ENCODE data around the gene GTPBP1. TPM values are rescaled to one million over a fixed set of nuclear protein-coding genes. Genes with fewer than 3 reads are reported as not detected.

GTPBP1 gene
- total and polyA plus RNA-seq, 8 donors = 42.3 to 51.0 (median 46.3) TPM

DNA sequence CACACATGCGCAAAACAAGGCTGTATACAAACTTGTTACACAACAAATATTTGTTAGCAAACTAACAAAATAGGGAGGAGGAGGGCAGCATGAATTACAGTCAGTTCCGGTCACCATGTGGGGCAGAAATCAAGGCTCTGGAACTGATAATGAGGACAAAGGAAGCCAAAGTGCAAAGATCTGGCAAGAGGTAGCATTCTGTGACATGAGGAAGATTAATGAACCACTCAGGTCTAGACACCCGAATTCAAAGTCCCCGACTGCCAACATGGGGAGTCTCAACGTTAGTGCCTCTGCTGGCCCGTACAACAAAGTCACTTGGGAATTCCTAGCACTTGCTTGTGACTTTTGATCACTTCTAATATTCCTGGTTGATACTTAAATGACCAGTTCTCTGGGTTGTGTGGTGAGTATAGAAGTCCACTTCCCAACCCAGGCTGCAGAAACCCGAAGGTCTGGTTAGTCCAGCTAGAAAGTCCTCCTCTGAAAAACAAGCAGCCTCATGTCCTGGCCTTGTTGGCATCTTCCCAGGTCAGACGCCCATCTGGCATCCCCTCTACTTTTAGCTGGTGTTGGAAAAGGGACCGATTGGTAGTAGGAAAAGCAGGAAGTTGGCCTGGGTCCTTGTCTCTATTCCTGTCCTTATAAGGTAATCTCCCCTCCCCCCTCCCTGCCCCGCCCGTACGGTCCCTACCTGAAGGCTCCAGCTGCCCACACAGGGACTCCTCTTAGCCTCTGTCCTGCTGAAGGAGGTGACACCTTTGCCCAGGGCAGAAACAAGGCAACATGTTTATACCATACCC, 48.4 kb downstream of the GTPBP1 start:
- H3K9me3 ChIP-seq = no peaks in the 10 kb centered on the region
- H3K4me1 ChIP-seq = peaks cover 16 to 70% of the 10 kb centered on the region in 2 donors
- DNase-seq (peak in 2 of 4 donors; percentile 63 to 65), ATAC-seq (peak; percentile 50)
- peaks cover 0 to 39% of the 10 kb centered on the region in 2 donors for H3K36me3 ChIP-seq
- H3K27ac ChIP-seq = peak overlapping the region; percentile 93 to 95
- TF ChIP-seq, protein P1, sequence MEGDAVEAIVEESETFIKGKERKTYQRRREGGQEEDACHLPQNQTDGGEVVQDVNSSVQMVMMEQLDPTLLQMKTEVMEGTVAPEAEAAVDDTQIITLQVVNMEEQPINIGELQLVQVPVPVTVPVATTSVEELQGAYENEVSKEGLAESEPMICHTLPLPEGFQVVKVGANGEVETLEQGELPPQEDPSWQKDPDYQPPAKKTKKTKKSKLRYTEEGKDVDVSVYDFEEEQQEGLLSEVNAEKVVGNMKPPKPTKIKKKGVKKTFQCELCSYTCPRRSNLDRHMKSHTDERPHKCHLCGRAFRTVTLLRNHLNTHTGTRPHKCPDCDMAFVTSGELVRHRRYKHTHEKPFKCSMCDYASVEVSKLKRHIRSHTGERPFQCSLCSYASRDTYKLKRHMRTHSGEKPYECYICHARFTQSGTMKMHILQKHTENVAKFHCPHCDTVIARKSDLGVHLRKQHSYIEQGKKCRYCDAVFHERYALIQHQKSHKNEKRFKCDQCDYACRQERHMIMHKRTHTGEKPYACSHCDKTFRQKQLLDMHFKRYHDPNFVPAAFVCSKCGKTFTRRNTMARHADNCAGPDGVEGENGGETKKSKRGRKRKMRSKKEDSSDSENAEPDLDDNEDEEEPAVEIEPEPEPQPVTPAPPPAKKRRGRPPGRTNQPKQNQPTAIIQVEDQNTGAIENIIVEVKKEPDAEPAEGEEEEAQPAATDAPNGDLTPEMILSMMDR (IDR thresholded peaks at IDR 0.05) = no peak
- peak overlapping the region; percentile 52 to 54 for H3K4me3 ChIP-seq
- H3K27me3 ChIP-seq = no peaks in the 10 kb centered on the region
- intact Hi-C loops (cut with DNase I) = no loop called here

DNA sequence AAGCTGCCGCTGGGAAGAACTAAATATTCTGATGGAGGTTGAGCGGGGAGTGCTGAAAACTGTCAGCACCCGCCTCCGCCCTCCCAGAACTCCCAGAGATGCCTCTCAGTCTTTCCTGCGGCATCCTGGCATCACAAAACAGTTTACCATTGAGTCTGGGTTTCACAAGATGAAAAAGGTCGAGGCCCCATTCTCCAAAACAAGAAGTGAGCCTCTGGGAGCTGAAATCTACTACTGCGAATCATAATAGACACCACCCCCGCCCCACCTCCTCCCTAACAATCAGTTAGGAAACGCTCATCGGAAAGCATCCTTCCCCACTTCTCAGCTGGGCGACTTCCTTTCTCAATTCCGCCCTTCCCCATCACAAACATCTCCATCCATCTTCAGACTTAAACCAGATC, 49.0 kb downstream of the GTPBP1 start:
- TF ChIP-seq, protein P1 (IDR thresholded peaks at IDR 0.05) = no peak
- H3K4me1 ChIP-seq = peaks cover 16 to 70% of the 10 kb centered on the region in 2 donors
- ATAC-seq = peak; percentile 6
- intact Hi-C loops (cut with DNase I) = no loop called here
- H3K9me3 ChIP-seq = no peaks in the 10 kb centered on the region
- peak overlapping the region; percentile 52 to 54 for H3K4me3 ChIP-seq
- peaks cover 0 to 33% of the 10 kb centered on the region in 2 donors for H3K36me3 ChIP-seq
- peak in 2 of 4 donors; percentile 37 to 62 for DNase-seq
- H3K27ac ChIP-seq = peak overlapping the region; percentile 93 to 95
- no peaks in the 10 kb centered on the region for H3K27me3 ChIP-seq

DNA sequence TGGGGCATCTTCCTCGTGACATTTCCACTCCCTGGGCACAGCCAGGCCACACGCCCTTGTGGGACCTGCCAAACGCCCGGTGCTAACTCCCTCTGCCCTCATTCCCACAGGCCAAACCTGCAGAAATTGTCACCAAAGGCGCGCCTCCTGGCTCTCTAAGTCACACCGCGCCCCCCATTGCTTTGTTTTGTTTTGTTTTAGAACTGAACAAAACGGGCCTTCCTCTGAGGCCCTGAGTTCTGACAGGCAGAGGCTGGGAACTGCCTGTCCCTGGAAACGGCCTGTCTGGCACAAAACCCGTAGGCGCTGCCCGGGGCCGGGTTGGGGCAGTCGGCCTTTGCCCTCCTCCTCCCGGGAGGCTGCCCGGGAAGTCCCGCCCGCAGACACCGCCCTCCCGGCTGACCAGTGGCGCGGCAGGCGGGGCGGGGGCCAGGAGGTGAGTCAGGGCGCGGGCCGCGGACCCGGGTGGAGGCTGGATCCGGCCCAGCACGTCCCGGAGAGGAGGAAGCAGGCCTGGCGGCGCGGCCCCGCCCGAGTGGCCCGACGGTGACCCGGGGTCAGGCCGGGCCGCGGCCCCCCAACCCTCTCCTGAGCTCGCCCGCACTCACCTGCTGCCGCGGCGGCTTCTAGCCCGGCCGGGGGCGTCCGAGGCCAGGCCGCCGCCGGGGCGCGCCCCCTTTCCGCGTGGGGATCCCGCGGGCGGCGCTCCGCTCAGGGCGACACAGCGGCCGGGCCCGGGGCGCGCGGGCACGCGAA, 49.6 kb downstream of the GTPBP1 start:
- Histone ChIP-seq H3K4me1 (peaks cover 16 to 65% of the 10 kb centered on the region in 2 donors), H3K9me3 (no peaks in the 10 kb centered on the region), H3K4me3 (peak overlapping the region; percentile 52 to 54), H3K27me3 (no peaks in the 10 kb centered on the region), H3K36me3 (peaks cover 0 to 27% of the 10 kb centered on the region in 2 donors), H3K27ac (peak overlapping the region; percentile 93 to 95)
- ATAC-seq = peak; percentile 87
- TF ChIP-seq, protein P1 (IDR thresholded peaks at IDR 0.05) = peak in 1 of 2 donors; percentile 12
- intact Hi-C loops (cut with DNase I) = no loop called here
- peak; percentile 39 to 100 (median 71) for DNase-seq

DNA sequence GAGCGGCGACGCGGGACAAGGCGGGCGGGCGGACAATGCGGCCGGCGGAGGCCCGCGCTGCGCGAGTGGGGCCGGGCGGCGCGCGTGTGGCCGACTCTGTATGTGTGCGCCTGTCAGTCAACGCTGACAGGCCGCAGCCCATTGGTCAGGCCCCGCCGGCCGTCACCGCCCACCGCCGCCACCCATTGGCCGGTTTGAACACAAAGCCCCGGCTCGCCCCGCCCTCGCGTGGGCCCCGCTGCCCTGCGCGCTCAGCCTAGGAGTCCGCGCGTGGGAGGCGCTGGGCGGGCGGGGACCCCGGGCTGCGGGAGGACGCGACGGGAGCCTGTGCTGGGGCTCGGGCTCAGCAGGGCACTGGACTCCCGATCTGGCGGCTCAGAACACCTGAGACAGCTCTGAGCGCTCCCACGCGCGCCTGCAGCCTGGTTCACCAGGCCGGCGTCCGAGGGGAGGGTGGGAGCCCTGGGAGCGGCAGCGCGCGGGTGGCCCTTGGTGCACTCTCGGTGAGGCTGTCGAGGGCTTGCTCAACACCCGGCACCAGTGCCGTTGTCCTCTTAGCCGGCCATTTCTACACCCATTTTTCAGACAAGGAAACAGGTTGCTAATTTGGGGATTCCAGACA, 50.3 kb downstream of the GTPBP1 start, which contains the start of gene SUN2:
Gene SUN2 (minus strand): TSS at position 88 of the 622 bp plus-strand sequence. CDS start 3,370 bp downstream, outside the sequence.
- Histone ChIP-seq H3K27ac (peak within 1 kb of the TSS; percentile 93 to 95), H3K4me1 (peaks cover 16 to 58% of the 10 kb centered on the region in 2 donors)
- TF ChIP-seq, protein P1 (IDR thresholded peaks at IDR 0.05) = no peak

More for the DNA sequence above, 50.3 kb downstream of the GTPBP1 start, which contains the start of gene SUN2:
- DNase-seq (peak; percentile 81 to 97 (median 94)), ATAC-seq (peak; percentile 80)
- no peaks in the 10 kb centered on the region for H3K9me3 ChIP-seq
- peak within 1 kb of the TSS; percentile 52 to 56 for H3K4me3 ChIP-seq
- intact Hi-C loops (cut with DNase I) = no loop called here
- H3K36me3 ChIP-seq = peaks cover 0 to 20% of the 10 kb centered on the region in 2 donors
- H3K27me3 ChIP-seq = no peaks in the 10 kb centered on the region
